ES-I3 (cell line): ENCODE data around the gene NOTCH4.

Experiments used
- H3K36me3 ChIP-seq: 2 replicates; pipeline ENCODE4 v1.6.1; 2013; ENCODE audit warnings: mild to moderate bottlenecking, low read length, control low read depth, moderate library complexity; ENCODE audit not compliant: insufficient read depth
- H3K4me1 ChIP-seq: 2 replicates; pipeline ENCODE4 v1.6.1; 2013; ENCODE audit warnings: mild to moderate bottlenecking, control low read depth, low read length; ENCODE audit not compliant: insufficient read depth
- H3K9ac ChIP-seq: 2 replicates; pipeline ENCODE4 v1.6.1; 2013; ENCODE audit warnings: low read depth, mild to moderate bottlenecking, low read length, moderate library complexity
- H3K9me3 ChIP-seq: 2 replicates; pipeline ENCODE4 v1.6.1; 2013; ENCODE audit warnings: mild to moderate bottlenecking, low read length, moderate library complexity; ENCODE audit not compliant: control insufficient read depth, insufficient read depth

The NOTCH4 gene

GRCh38 chr6:32175711-32176475 is 48.0 kb downstream of the NOTCH4 start, which contains the start of gene AGPAT1:
TSS of gene AGPAT1 (minus strand) at chr6:32176084. CDS start at chr6:32171496, 4,588 bp downstream.
- H3K4me1 ChIP-seq, result peaks cover 19% of the 10 kb centered on the region

GRCh38 chr6:32175322-32175710 is 48.6 kb downstream of the NOTCH4 start:
- no peaks in the 10 kb centered on the region for H3K9me3 ChIP-seq
- H3K9ac ChIP-seq, result peak overlapping the region; percentile 96
- peaks cover 19% of the 10 kb centered on the region for H3K4me1 ChIP-seq
- peaks cover 5% of the 10 kb centered on the region; the same call in 1 of the 2 replicates for H3K36me3 ChIP-seq

More at GRCh38 chr6:32175711-32176475, 48.0 kb downstream of the NOTCH4 start, which contains the start of gene AGPAT1:
- no peaks in the 10 kb centered on the region for H3K9me3 ChIP-seq
- H3K9ac ChIP-seq, result peak within 1 kb of the TSS; percentile 96
- peaks cover 5% of the 10 kb centered on the region; the same call in 1 of the 2 replicates for H3K36me3 ChIP-seq

- Histone ChIP-seq H3K9me3 (no peaks in the 10 kb centered on the region), H3K36me3 (peaks cover 4% of the 10 kb centered on the region; the same call in 1 of the 2 replicates), H3K9ac (no peak overlapping the region), H3K4me1 (peaks cover 19% of the 10 kb centered on the region)
Measured at GRCh38 chr6:32174416-32174815, 49.5 kb downstream of the NOTCH4 start.

- H3K9ac ChIP-seq, result no peak overlapping the region
- 0 out of 2 replicates have a peak, but pooled peaks cover 4% of the 10 kb centered on the region for H3K36me3 ChIP-seq
- H3K9me3 ChIP-seq, result no peaks in the 10 kb centered on the region
- H3K4me1 ChIP-seq, result peaks cover 22% of the 10 kb centered on the region
Measured at GRCh38 chr6:32173051-32173727, 50.7 kb downstream of the NOTCH4 start.

GRCh38 chr6:32171234-32171633 is 52.6 kb downstream of the NOTCH4 start:
- Histone ChIP-seq H3K9me3 (no peaks in the 10 kb centered on the region), H3K9ac (no peak overlapping the region), H3K4me1 (peaks cover 29% of the 10 kb centered on the region), H3K36me3 (0 out of 2 replicates have a peak, but pooled peaks cover 9% of the 10 kb centered on the region)

- H3K9ac ChIP-seq, result no peak overlapping the region
- 0 out of 2 replicates have a peak, but pooled peaks cover 9% of the 10 kb centered on the region for H3K36me3 ChIP-seq
- H3K9me3 ChIP-seq, result no peaks in the 10 kb centered on the region
- H3K4me1 ChIP-seq, result peaks cover 29% of the 10 kb centered on the region
Measured at GRCh38 chr6:32170294-32170693, 53.6 kb downstream of the NOTCH4 start.

GRCh38 chr6:32168807-32169591 is 54.9 kb downstream of the NOTCH4 start:
- H3K4me1 ChIP-seq, result peaks cover 22% of the 10 kb centered on the region
- no peak overlapping the region for H3K9ac ChIP-seq
- H3K9me3 ChIP-seq, result no peaks in the 10 kb centered on the region
- 0 out of 2 replicates have a peak, but pooled peaks cover 9% of the 10 kb centered on the region for H3K36me3 ChIP-seq

GRCh38 chr6:32168350-32168749 is 55.5 kb downstream of the NOTCH4 start:
- Histone ChIP-seq H3K4me1 (peaks cover 16% of the 10 kb centered on the region), H3K36me3 (0 out of 2 replicates have a peak, but pooled peaks cover 9% of the 10 kb centered on the region), H3K9ac (no peak overlapping the region)

GRCh38 chr6:32167761-32168262 is 56.1 kb downstream of the NOTCH4 start:
- H3K9me3 ChIP-seq, result no peaks in the 10 kb centered on the region
- H3K4me1 ChIP-seq, result peaks cover 10% of the 10 kb centered on the region
- 0 out of 2 replicates have a peak, but pooled peaks cover 9% of the 10 kb centered on the region for H3K36me3 ChIP-seq
- H3K9ac ChIP-seq, result no peak overlapping the region

More at GRCh38 chr6:32168350-32168749, 55.5 kb downstream of the NOTCH4 start:
- no peaks in the 10 kb centered on the region for H3K9me3 ChIP-seq

- H3K9ac ChIP-seq, result peak overlapping the region; percentile 27; the same call in 1 of the 2 replicates
- peaks cover 10% of the 10 kb centered on the region; the same call in 1 of the 2 replicates for H3K4me1 ChIP-seq
- no peaks in the 10 kb centered on the region for H3K9me3 ChIP-seq
- H3K36me3 ChIP-seq, result 0 out of 2 replicates have a peak, but pooled peaks cover 9% of the 10 kb centered on the region
Measured at GRCh38 chr6:32167154-32167760, 56.6 kb downstream of the NOTCH4 start.

GRCh38 chr6:32166411-32167061 is 57.3 kb downstream of the NOTCH4 start:
- Histone ChIP-seq H3K36me3 (0 out of 2 replicates have a peak, but pooled peaks cover 9% of the 10 kb centered on the region), H3K9ac (no peak overlapping the region), H3K4me1 (peaks cover 10% of the 10 kb centered on the region; the same call in 1 of the 2 replicates), H3K9me3 (no peaks in the 10 kb centered on the region)

GRCh38 chr6:32164295-32164694 is 59.6 kb downstream of the NOTCH4 start, which contains the start of gene EGFL8:
TSS of gene EGFL8 (plus strand) at chr6:32164595. CDS start at chr6:32166166, 1,571 bp downstream.
- no peaks in the 10 kb centered on the region for H3K9me3 ChIP-seq
- peaks cover 10% of the 10 kb centered on the region; the same call in 1 of the 2 replicates for H3K4me1 ChIP-seq
- H3K36me3 ChIP-seq, result 0 out of 2 replicates have a peak, but pooled peaks cover 5% of the 10 kb centered on the region
- no peak within 1 kb of the TSS for H3K9ac ChIP-seq
